ENCODE measurements around the gene TOMM7. TPM values are rescaled to one million over a fixed set of nuclear protein-coding genes. Genes with fewer than 3 reads are reported as not detected.
"Not testable (repeated sequence)": the region's sequence is repeated elsewhere in the genome, so short reads cannot be mapped to it uniquely, and the experiment has no call there.

Gene TOMM7
- total RNA-seq, 2 donors from 2014 or later, result 238 to 244 TPM

GRCh38 chr7:22849172-22849571 lies 26.5 kb upstream of the TOMM7 start:
- peaks cover 18% of the 10 kb centered on the region for H3K4me1 Mint-ChIP-seq (ENCODE audit: low read depth)
- H3K27me3 Mint-ChIP-seq (ENCODE audit: low read depth), result no peaks in the 10 kb centered on the region
- H3K9me3 Mint-ChIP-seq, result no peaks in the 10 kb centered on the region
- no peak overlapping the region for H3K27ac Mint-ChIP-seq
- ATAC-seq (replicated peaks in 1 of 2), result no peak
- DNase-seq, result no peak
- no peak overlapping the region for H3K4me3 Mint-ChIP-seq
- H3K36me3 Mint-ChIP-seq (ENCODE audit: insufficient read depth in 2 of 2), result no peaks in the 10 kb centered on the region

GRCh38 chr7:22846961-22847360 lies 24.3 kb upstream of the TOMM7 start:
- Mint-ChIP-seq H3K4me1 (ENCODE audit: low read depth) (peaks cover 11% of the 10 kb centered on the region), H3K27me3 (ENCODE audit: low read depth) (no peaks in the 10 kb centered on the region), H3K36me3 (ENCODE audit: insufficient read depth in 2 of 2) (no peaks in the 10 kb centered on the region), H3K4me3 (no peak overlapping the region), H3K9me3 (no peaks in the 10 kb centered on the region), H3K27ac (no peak overlapping the region)
- ATAC-seq (replicated peaks in 1 of 2), result no peak
- no peak for DNase-seq

- Mint-ChIP-seq H3K36me3 (ENCODE audit: insufficient read depth in 2 of 2) (no peaks in the 10 kb centered on the region), H3K9me3 (no peaks in the 10 kb centered on the region), H3K4me1 (ENCODE audit: low read depth) (peaks cover 11% of the 10 kb centered on the region), H3K27me3 (ENCODE audit: low read depth) (no peaks in the 10 kb centered on the region), H3K4me3 (no peak overlapping the region), H3K27ac (no peak overlapping the region)
- DNase-seq, result no peak
- peak; percentile 27 to 77 for ATAC-seq (replicated peaks in 1 of 2)
These were observed 22.7 kb upstream of the TOMM7 start for GRCh38 chr7:22845221-22845834.

DNA sequence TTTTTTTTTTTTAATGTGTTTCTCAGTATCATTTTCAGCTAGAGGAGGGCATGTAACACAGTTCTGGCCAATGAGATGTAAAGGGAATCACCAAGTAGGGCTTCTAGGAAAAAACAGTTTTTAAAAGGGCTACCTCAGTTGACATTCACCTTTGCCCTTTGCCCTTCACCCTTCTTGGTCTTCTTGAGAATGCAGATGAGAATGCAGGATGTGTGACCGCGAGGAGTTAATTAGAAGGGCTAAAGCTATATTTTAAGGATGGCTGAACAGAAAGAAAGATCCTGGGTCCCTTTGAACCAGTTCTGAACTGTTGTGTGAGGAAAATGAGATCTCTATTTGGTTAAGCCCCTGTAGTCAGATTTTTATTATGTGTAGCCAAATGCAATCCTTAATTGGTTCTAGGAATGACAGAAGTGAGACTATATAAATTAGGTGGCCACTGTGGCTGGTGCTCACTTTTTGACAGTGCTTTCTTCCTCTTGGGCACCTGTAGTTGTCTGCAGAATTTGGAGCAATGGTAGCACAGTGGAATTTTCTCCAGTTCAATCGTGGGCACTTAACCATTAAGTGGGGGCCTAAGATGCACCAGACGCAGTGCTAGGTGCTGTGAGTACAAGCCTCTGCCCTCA lies 21.1 kb upstream of the TOMM7 start:
- H3K4me3 Mint-ChIP-seq, result no peak overlapping the region
- no peak overlapping the region for H3K27ac Mint-ChIP-seq
- DNase-seq (no peak), ATAC-seq (replicated peaks in 1 of 2) (peak in 1 of 2 donors; percentile 63)
- H3K27me3 Mint-ChIP-seq (ENCODE audit: low read depth), result peaks cover 6% of the 10 kb centered on the region
- peaks cover 11% of the 10 kb centered on the region for H3K4me1 Mint-ChIP-seq (ENCODE audit: low read depth)
- H3K9me3 Mint-ChIP-seq, result no peaks in the 10 kb centered on the region
- no peaks in the 10 kb centered on the region for H3K36me3 Mint-ChIP-seq (ENCODE audit: insufficient read depth in 2 of 2)

GRCh38 chr7:22842973-22843372 lies 20.3 kb upstream of the TOMM7 start:
- Mint-ChIP-seq H3K9me3 (no peaks in the 10 kb centered on the region), H3K36me3 (ENCODE audit: insufficient read depth in 2 of 2) (no peaks in the 10 kb centered on the region), H3K27me3 (ENCODE audit: low read depth) (peaks cover 9% of the 10 kb centered on the region), H3K4me1 (ENCODE audit: low read depth) (peaks cover 11% of the 10 kb centered on the region), H3K27ac (no peak overlapping the region), H3K4me3 (no peak overlapping the region)
- ATAC-seq (replicated peaks in 1 of 2) (no peak), DNase-seq (no peak)

DNA sequence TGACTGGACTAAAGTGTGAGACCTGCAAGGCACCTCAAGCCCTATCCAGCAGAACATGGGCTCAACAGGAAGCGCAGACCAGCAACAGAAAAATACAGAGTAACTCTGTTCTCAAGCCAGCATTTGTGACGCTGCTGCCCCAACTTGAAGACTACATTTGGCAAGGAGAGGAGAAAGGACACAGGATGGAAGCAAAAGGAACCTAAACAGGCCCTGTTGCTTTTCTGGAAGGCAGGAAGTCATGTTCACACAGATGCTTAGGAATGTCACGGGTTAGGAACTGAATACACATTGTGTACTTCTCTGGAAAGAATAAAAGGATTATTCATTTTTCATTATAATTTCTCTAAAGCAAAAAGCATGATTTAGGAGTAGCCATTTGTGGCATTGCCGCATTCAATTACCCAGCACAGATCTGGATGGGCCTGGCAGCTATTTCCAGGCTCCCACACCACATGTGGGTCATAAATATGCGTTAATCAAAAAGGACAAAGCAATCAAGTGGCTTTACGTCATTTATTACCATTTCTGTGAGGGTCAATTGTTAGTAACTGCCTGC lies 19.8 kb upstream of the TOMM7 start:
- Mint-ChIP-seq H3K4me3 (no peak overlapping the region), H3K9me3 (no peaks in the 10 kb centered on the region), H3K27me3 (ENCODE audit: low read depth) (peaks cover 11% of the 10 kb centered on the region), H3K27ac (no peak overlapping the region), H3K4me1 (ENCODE audit: low read depth) (peaks cover 11% of the 10 kb centered on the region), H3K36me3 (ENCODE audit: insufficient read depth in 2 of 2) (no peaks in the 10 kb centered on the region)
- ATAC-seq (replicated peaks in 1 of 2) (no peak), DNase-seq (no peak)

- Mint-ChIP-seq H3K4me3 (no peak overlapping the region), H3K9me3 (no peaks in the 10 kb centered on the region), H3K27me3 (ENCODE audit: low read depth) (peaks cover 11% of the 10 kb centered on the region), H3K36me3 (ENCODE audit: insufficient read depth in 2 of 2) (no peaks in the 10 kb centered on the region), H3K4me1 (ENCODE audit: low read depth) (peaks cover 11% of the 10 kb centered on the region), H3K27ac (no peak overlapping the region)
- ATAC-seq (replicated peaks in 1 of 2) (no peak), DNase-seq (no peak)
These were observed 19.3 kb upstream of the TOMM7 start for GRCh38 chr7:22841954-22842353.

DNA sequence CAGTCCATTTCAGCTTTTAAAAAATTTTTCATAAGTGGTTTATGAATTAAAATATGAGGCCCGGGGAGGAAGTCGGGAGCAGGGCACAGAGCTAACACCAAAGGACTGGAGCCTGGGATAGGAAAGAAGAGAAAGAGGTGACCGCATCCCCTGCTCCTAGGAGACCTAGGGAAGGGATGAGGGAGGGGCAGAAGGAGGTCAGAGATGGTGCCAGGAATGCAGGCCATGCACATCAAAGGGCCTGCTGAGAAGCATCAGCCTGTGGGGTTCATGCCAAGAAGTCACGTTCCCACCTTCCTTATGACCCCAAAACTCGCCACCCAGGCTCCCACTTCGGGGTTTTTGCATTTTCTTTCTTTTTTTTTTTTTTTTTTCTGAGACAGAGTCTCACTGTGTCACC lies 14.7 kb upstream of the TOMM7 start:
- Mint-ChIP-seq H3K4me1 (ENCODE audit: low read depth) (no peaks in the 10 kb centered on the region), H3K36me3 (ENCODE audit: insufficient read depth in 2 of 2) (no peaks in the 10 kb centered on the region), H3K4me3 (no peak overlapping the region), H3K27me3 (ENCODE audit: low read depth) (peaks cover 11% of the 10 kb centered on the region), H3K9me3 (no peaks in the 10 kb centered on the region), H3K27ac (no peak overlapping the region)
- DNase-seq (no peak), ATAC-seq (replicated peaks in 1 of 2) (no peak)

- ATAC-seq (replicated peaks in 1 of 2); H3K4me1 Mint-ChIP-seq (ENCODE audit: low read depth); H3K4me3 Mint-ChIP-seq; H3K9me3 Mint-ChIP-seq; H3K27ac Mint-ChIP-seq; DNase-seq; H3K36me3 Mint-ChIP-seq (ENCODE audit: insufficient read depth in 2 of 2): not testable (repeated sequence)
- H3K27me3 Mint-ChIP-seq (ENCODE audit: low read depth), result peaks cover 11% of the 10 kb centered on the region
These were observed 13.9 kb upstream of the TOMM7 start for GRCh38 chr7:22836506-22836905.

- Mint-ChIP-seq H3K27me3 (ENCODE audit: low read depth) (peaks cover 12% of the 10 kb centered on the region), H3K36me3 (ENCODE audit: insufficient read depth in 2 of 2) (no peaks in the 10 kb centered on the region), H3K4me3 (no peak overlapping the region), H3K27ac (no peak overlapping the region), H3K9me3 (no peaks in the 10 kb centered on the region), H3K4me1 (ENCODE audit: low read depth) (no peaks in the 10 kb centered on the region)
- DNase-seq, result no peak
- no peak for ATAC-seq (replicated peaks in 1 of 2)
These were observed 11.3 kb upstream of the TOMM7 start for GRCh38 chr7:22833957-22834356.

- ATAC-seq (replicated peaks in 1 of 2), result no peak
- Mint-ChIP-seq H3K9me3 (no peaks in the 10 kb centered on the region), H3K4me1 (ENCODE audit: low read depth) (no peaks in the 10 kb centered on the region), H3K27ac (no peak overlapping the region), H3K36me3 (ENCODE audit: insufficient read depth in 2 of 2) (no peaks in the 10 kb centered on the region), H3K4me3 (no peak overlapping the region), H3K27me3 (ENCODE audit: low read depth) (peaks cover 11% of the 10 kb centered on the region)
- DNase-seq, result no peak
These were observed 10.6 kb upstream of the TOMM7 start for GRCh38 chr7:22833113-22833855.

DNA sequence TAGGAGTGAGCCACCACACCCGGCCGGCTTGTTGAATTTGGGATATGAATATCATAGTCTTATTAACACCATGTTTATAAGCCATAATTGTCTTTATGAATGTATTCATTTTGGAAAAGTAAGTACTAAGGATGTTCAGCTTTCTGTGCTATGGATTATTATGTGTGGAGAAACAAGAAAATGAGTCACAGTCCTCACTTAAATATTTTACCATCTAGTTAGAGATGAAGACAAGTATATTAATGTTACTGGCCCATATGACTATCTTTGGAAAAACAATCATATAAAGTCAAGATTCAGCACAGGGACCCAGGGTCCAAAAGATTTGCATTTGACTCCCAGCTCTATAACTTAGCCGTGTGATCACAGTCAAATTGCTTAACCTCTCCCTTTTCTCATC lies 9.8 kb upstream of the TOMM7 start:
- Mint-ChIP-seq H3K36me3 (ENCODE audit: insufficient read depth in 2 of 2) (no peaks in the 10 kb centered on the region), H3K27me3 (ENCODE audit: low read depth) (peaks cover 10% of the 10 kb centered on the region), H3K4me1 (ENCODE audit: low read depth) (no peaks in the 10 kb centered on the region), H3K27ac (no peak overlapping the region), H3K4me3 (no peak overlapping the region), H3K9me3 (no peaks in the 10 kb centered on the region)
- DNase-seq (no peak), ATAC-seq (replicated peaks in 1 of 2) (no peak)

- H3K4me1 Mint-ChIP-seq (ENCODE audit: low read depth), result no peaks in the 10 kb centered on the region
- H3K9me3 Mint-ChIP-seq, result no peaks in the 10 kb centered on the region
- H3K36me3 Mint-ChIP-seq (ENCODE audit: insufficient read depth in 2 of 2), result no peaks in the 10 kb centered on the region
- no peak overlapping the region for H3K27ac Mint-ChIP-seq
- H3K27me3 Mint-ChIP-seq (ENCODE audit: low read depth), result peaks cover 15% of the 10 kb centered on the region
- ATAC-seq (replicated peaks in 1 of 2) (no peak), DNase-seq (no peak)
- no peak overlapping the region for H3K4me3 Mint-ChIP-seq
These were observed 9.1 kb upstream of the TOMM7 start for GRCh38 chr7:22831602-22832305.
